Neural cell (in vitro differentiated cells): ENCODE data around the gene ENAH. TPM values are rescaled to one million over a fixed set of nuclear protein-coding genes. Genes with fewer than 3 reads are reported as not detected.

Experiments
- H2AFZ ChIP-seq: fragments of 200-600, 300-800 bp; sonication (generic), shearing (Covaris generic); 2 replicates; pipeline ENCODE4 v1.6.0; 2014; ENCODE audit warnings: low read depth, mild to moderate bottlenecking, antibody characterized with exemption, low read length, moderate library complexity
- H3F3A ChIP-seq: fragments of 200-600 bp; shearing (Covaris generic); 2 replicates; pipeline ENCODE4 v1.6.1; 2016; ENCODE audit warnings: mild to moderate bottlenecking, moderate library complexity, mixed read lengths, antibody characterized with exemption, low read length; ENCODE audit not compliant: insufficient read depth, poor library complexity, severe bottlenecking
- H3K27ac ChIP-seq: fragments of 200-600, 300-800 bp; sonication (generic), shearing (Covaris generic); 2 replicates; pipeline ENCODE4 v1.5.1; 2014; ENCODE audit warnings: mild to moderate bottlenecking, low read length, moderate library complexity
- H3K27me3 ChIP-seq: fragments of 300-800, 200-600 bp; sonication (generic), shearing (Covaris generic); 2 replicates; pipeline ENCODE4 v1.6.0; 2014; ENCODE audit warnings: mild to moderate bottlenecking, low read depth, low read length, moderate library complexity; ENCODE audit not compliant: insufficient read depth
- H3K36me3 ChIP-seq: fragments of 300-800, 200-600 bp; sonication (generic), shearing (Covaris generic); 2 replicates; pipeline ENCODE4 v1.5.1; 2014; ENCODE audit warnings: mild to moderate bottlenecking, antibody characterized with exemption, low read length, moderate library complexity; ENCODE audit not compliant: insufficient read depth
- H3K4me2 ChIP-seq: fragments of 300-800, 200-600 bp; sonication (generic), shearing (Covaris generic); 2 replicates; pipeline ENCODE4 v1.6.0; 2014; ENCODE audit warnings: mild to moderate bottlenecking, low read length
- H3K4me3 ChIP-seq: fragments of 300-800, 200-600 bp; sonication (generic), shearing (Covaris generic); 2 replicates; pipeline ENCODE4 v1.5.1; 2014; ENCODE audit warnings: mild to moderate bottlenecking, low read length, moderate library complexity
- H3K79me2 ChIP-seq: fragments of 200-600 bp; shearing (Covaris generic); replicated peaks from 2 replicates; pipeline ENCODE4 v1.6.0; 2014; ENCODE audit warnings: mild to moderate bottlenecking, low read length, moderate library complexity; ENCODE audit not compliant: insufficient read depth
- H3K9ac ChIP-seq: fragments of 300-800, 200-600 bp; sonication (generic), shearing (Covaris generic); 2 replicates; pipeline ENCODE4 v1.6.1; 2016; ENCODE audit warnings: mild to moderate bottlenecking, low read length, mixed read lengths
- H3K9me2 ChIP-seq: fragments of 200-600 bp; shearing (Covaris generic); 2 replicates; pipeline ENCODE4 v1.6.1; 2016; ENCODE audit warnings: mild to moderate bottlenecking, low read length, mixed read lengths; ENCODE audit not compliant: insufficient read depth
- H3K9me3 ChIP-seq: fragments of 200-600, 300-800 bp; sonication (generic), shearing (Covaris generic); 2 replicates; pipeline ENCODE4 v1.6.1; 2016; ENCODE audit warnings: mild to moderate bottlenecking, mixed run types, low read length, moderate library complexity, mixed read lengths
- H4K20me1 ChIP-seq: fragments of 200-600 bp; shearing (Covaris generic); 2 replicates; pipeline ENCODE4 v1.6.1; 2016; ENCODE audit warnings: mild to moderate bottlenecking, mixed run types; ENCODE audit not compliant: insufficient read depth
- CTCF ChIP-seq: fragments of 450-650 bp; IDR thresholded peaks from 2 replicates; pipeline ENCODE4 v1.5.1; 2014; ENCODE audit warnings: antibody characterized with exemption, mild to moderate bottlenecking, moderate library complexity; ENCODE audit not compliant: poor library complexity, severe bottlenecking
- EP300 ChIP-seq: fragments of 450-650 bp; conservative IDR thresholded peaks from 2 replicates; pipeline ENCODE4 v1.6.1; 2014; ENCODE audit warnings: antibody characterized with exemption, mild to moderate bottlenecking, moderate library complexity; ENCODE audit not compliant: poor library complexity, severe bottlenecking
- EZH2 ChIP-seq: fragments of 200-600, 300-800 bp; shearing (Covaris generic), sonication (generic); IDR thresholded peaks from 2 replicates; pipeline ENCODE4 v1.6.1; 2014; ENCODE audit warnings: antibody characterized with exemption, low read length, borderline replicate concordance, mild to moderate bottlenecking; ENCODE audit not compliant: insufficient read depth, poor library complexity, severe bottlenecking
- MXI1 ChIP-seq: fragments of 450-650 bp; conservative IDR thresholded peaks from 2 replicates; pipeline ENCODE4 v1.6.1; 2014; ENCODE audit warnings: antibody characterized with exemption, mild to moderate bottlenecking; ENCODE audit not compliant: poor library complexity, severe bottlenecking
- POLR2AphosphoS5 ChIP-seq: IDR thresholded peaks from 2 replicates; pipeline ENCODE4 v1.6.1; 2012
- RAD21 ChIP-seq: fragments of 450-650 bp; conservative IDR thresholded peaks from 2 replicates; pipeline ENCODE4 v1.6.1; 2014; ENCODE audit warnings: antibody characterized with exemption, mild to moderate bottlenecking, moderate library complexity
- REST ChIP-seq: IDR thresholded peaks from 2 replicates; pipeline ENCODE4 v1.6.1; 2012; ENCODE audit warnings: borderline replicate concordance
- SMC3 ChIP-seq: fragments of 450-650 bp; conservative IDR thresholded peaks from 2 replicates; pipeline ENCODE4 v1.6.1; 2014; ENCODE audit warnings: antibody characterized with exemption, mild to moderate bottlenecking, moderate library complexity; ENCODE audit not compliant: poor library complexity
- TAF1 ChIP-seq: IDR thresholded peaks from 2 replicates; pipeline ENCODE4 v1.6.1; 2012; ENCODE audit warnings: low read depth
- polyA plus RNA-seq: library from polyadenylated mRNA; depleted of rRNA; stranded (reverse); fragments of >200 nt; gene quantifications from 2 replicates; pipeline ENCODE4 v1.2.3, GENCODE V29; 2014

The ENAH gene
- polyA plus RNA-seq, 1 donor from 2014 or later, result 58.4 TPM

GRCh38 chr1:225692517-225692879 is 39.6 kb upstream of the ENAH start:
- Histone ChIP-seq H3K36me3 (no peaks in the 10 kb centered on the region), H4K20me1 (no peaks in the 10 kb centered on the region), H3K9me3 (no peaks in the 10 kb centered on the region), H3K27me3 (no peaks in the 10 kb centered on the region), H3F3A (no peaks in the 10 kb centered on the region), H3K9me2 (no peaks in the 10 kb centered on the region), H2AFZ (no peak overlapping the region), H3K4me2 (no peak overlapping the region), H3K27ac (no peak overlapping the region), H3K79me2 (no peaks in the 10 kb centered on the region), H3K4me3 (no peak overlapping the region), H3K9ac (no peak overlapping the region)
- TF ChIP-seq REST (no peak), MXI1 (no peak), CTCF (no peak), SMC3 (no peak), EP300 (no peak), TAF1 (no peak), RAD21 (no peak), EZH2 (no peak), POLR2AphosphoS5 (no peak)

- no peak overlapping the region for H2AFZ ChIP-seq
- no peak overlapping the region for H3K9ac ChIP-seq
- H3K9me3 ChIP-seq, result no peaks in the 10 kb centered on the region
- H4K20me1 ChIP-seq, result no peaks in the 10 kb centered on the region
- no peaks in the 10 kb centered on the region for H3K27me3 ChIP-seq
- no peaks in the 10 kb centered on the region for H3K9me2 ChIP-seq
- no peak overlapping the region for H3K27ac ChIP-seq
- TF ChIP-seq TAF1, result no peak
- no peak for TF ChIP-seq POLR2AphosphoS5
- no peak for TF ChIP-seq CTCF
- no peak for TF ChIP-seq MXI1
- no peak for TF ChIP-seq REST
- TF ChIP-seq EZH2, result no peak
- H3K79me2 ChIP-seq, result no peaks in the 10 kb centered on the region
- H3K4me2 ChIP-seq, result no peak overlapping the region
- H3K36me3 ChIP-seq, result no peaks in the 10 kb centered on the region
- no peak overlapping the region for H3K4me3 ChIP-seq
- H3F3A ChIP-seq, result no peaks in the 10 kb centered on the region
Measured at GRCh38 chr1:225691861-225692516, 39.1 kb upstream of the ENAH start.
